ENCODE data around the gene CHMP1B. TPM values are rescaled to one million over a fixed set of nuclear protein-coding genes. Genes with fewer than 3 reads are reported as not detected.

Gene CHMP1B
- total and polyA plus RNA-seq, 5 donors, result 28.8 to 40.4 (median 34.2) TPM

- ATAC-seq, result no peak
- WGBS, result 92% methylated on average over 8 of the region's 8 CpGs
- Histone ChIP-seq H3K27me3 (ENCODE audit: control insufficient read depth, insufficient read depth) (no peaks in the 10 kb centered on the region), H3K4me1 (ENCODE audit: control insufficient read depth, insufficient read depth, low read length) (no peaks in the 10 kb centered on the region), H3K4me3 (ENCODE audit: low read length) (no peak overlapping the region), H3K27ac (ENCODE audit: low read length) (no peak overlapping the region), H3K9me3 (ENCODE audit: control insufficient read depth, low read length) (no peaks in the 10 kb centered on the region)
- intact Hi-C loops (cut with DNase I), result no loop called here
- no peak for DNase-seq
Observed at GRCh38 chr18:11868230-11868629, 17.0 kb downstream of the CHMP1B start.

GRCh38 chr18:11871501-11871900, 20.3 kb downstream of the CHMP1B start:
- 63% methylated on average over 5 of the region's 5 CpGs for WGBS
- Histone ChIP-seq H3K27me3 (ENCODE audit: control insufficient read depth, insufficient read depth) (no peaks in the 10 kb centered on the region), H3K4me1 (ENCODE audit: control insufficient read depth, insufficient read depth, low read length) (no peaks in the 10 kb centered on the region), H3K27ac (ENCODE audit: low read length) (no peak overlapping the region), H3K9me3 (ENCODE audit: control insufficient read depth, low read length) (no peaks in the 10 kb centered on the region), H3K4me3 (ENCODE audit: low read length) (no peak overlapping the region)
- ATAC-seq (no peak), DNase-seq (no peak)
- intact Hi-C loops (cut with DNase I), result loop anchor here (5.0 to 10.0 kb wide), 3 partner anchors 137 to 217 kb away; no protein-coding TSS in a partner anchor

GRCh38 chr18:11872479-11873136, 21.4 kb downstream of the CHMP1B start:
- no peaks in the 10 kb centered on the region for H3K4me1 ChIP-seq (ENCODE audit: control insufficient read depth, insufficient read depth, low read length)
- intact Hi-C loops (cut with DNase I), result loop anchor here (5.0 to 10.0 kb wide), 3 partner anchors 138 to 218 kb away; no protein-coding TSS in a partner anchor
- no peak overlapping the region for H3K4me3 ChIP-seq (ENCODE audit: low read length)
- no peak for DNase-seq
- peak overlapping the region; percentile 9 for H3K27ac ChIP-seq (ENCODE audit: low read length)
- no peaks in the 10 kb centered on the region for H3K27me3 ChIP-seq (ENCODE audit: control insufficient read depth, insufficient read depth)
- no peaks in the 10 kb centered on the region for H3K9me3 ChIP-seq (ENCODE audit: control insufficient read depth, low read length)
- 50% methylated on average over 13 of the region's 13 CpGs for WGBS
- ATAC-seq, result peak; percentile 87 to 90

- WGBS, result 82% methylated on average over 15 of the region's 15 CpGs
- Histone ChIP-seq H3K27ac (ENCODE audit: low read length) (no peak overlapping the region), H3K9me3 (ENCODE audit: control insufficient read depth, low read length) (no peaks in the 10 kb centered on the region), H3K4me1 (ENCODE audit: control insufficient read depth, insufficient read depth, low read length) (no peaks in the 10 kb centered on the region), H3K27me3 (ENCODE audit: control insufficient read depth, insufficient read depth) (no peaks in the 10 kb centered on the region), H3K4me3 (ENCODE audit: low read length) (no peak overlapping the region)
- intact Hi-C loops (cut with DNase I), result loop anchor here (5.0 to 10.0 kb wide), 3 partner anchors 139 to 219 kb away; no protein-coding TSS in a partner anchor
- no peak for DNase-seq
- no peak for ATAC-seq
Observed at GRCh38 chr18:11873670-11874340, 22.6 kb downstream of the CHMP1B start.

GRCh38 chr18:11874676-11875075, 23.5 kb downstream of the CHMP1B start:
- intact Hi-C loops (cut with DNase I), result loop anchor here (5.0 to 10.0 kb wide), 3 partner anchors 140 to 220 kb away; no protein-coding TSS in a partner anchor
- ATAC-seq, result no peak
- H3K9me3 ChIP-seq (ENCODE audit: control insufficient read depth, low read length), result no peaks in the 10 kb centered on the region
- no peak for DNase-seq
- no peak overlapping the region for H3K27ac ChIP-seq (ENCODE audit: low read length)
- H3K4me1 ChIP-seq (ENCODE audit: control insufficient read depth, insufficient read depth, low read length), result no peaks in the 10 kb centered on the region
- H3K4me3 ChIP-seq (ENCODE audit: low read length), result no peak overlapping the region
- no peaks in the 10 kb centered on the region for H3K27me3 ChIP-seq (ENCODE audit: control insufficient read depth, insufficient read depth)
- 86% methylated on average over 8 of the region's 8 CpGs for WGBS

GRCh38 chr18:11877497-11878135, 26.4 kb downstream of the CHMP1B start:
- Histone ChIP-seq H3K27ac (ENCODE audit: low read length) (no peak overlapping the region), H3K27me3 (ENCODE audit: control insufficient read depth, insufficient read depth) (no peaks in the 10 kb centered on the region), H3K9me3 (ENCODE audit: control insufficient read depth, low read length) (no peaks in the 10 kb centered on the region), H3K4me1 (ENCODE audit: control insufficient read depth, insufficient read depth, low read length) (no peaks in the 10 kb centered on the region), H3K4me3 (ENCODE audit: low read length) (no peak overlapping the region)
- intact Hi-C loops (cut with DNase I), result loop anchor here in 2 of 4 donors (10.0 kb wide), 2 partner anchors 143 to 223 kb away; no protein-coding TSS in a partner anchor
- DNase-seq (no peak), ATAC-seq (no peak)
- WGBS, result 85% methylated on average over 10 of the region's 10 CpGs

GRCh38 chr18:11880586-11881304, 29.5 kb downstream of the CHMP1B start:
- Histone ChIP-seq H3K4me1 (ENCODE audit: control insufficient read depth, insufficient read depth, low read length) (no peaks in the 10 kb centered on the region), H3K27me3 (ENCODE audit: control insufficient read depth, insufficient read depth) (no peaks in the 10 kb centered on the region), H3K4me3 (ENCODE audit: low read length) (no peak overlapping the region), H3K9me3 (ENCODE audit: control insufficient read depth, low read length) (no peaks in the 10 kb centered on the region), H3K27ac (ENCODE audit: low read length) (no peak overlapping the region)
- DNase-seq (no peak), ATAC-seq (peak in 1 of 2 donors; percentile 24)
- intact Hi-C loops (cut with DNase I), result no loop called here
- WGBS, result 83% methylated on average over 30 of the region's 30 CpGs

- Histone ChIP-seq H3K27ac (ENCODE audit: low read length) (no peak overlapping the region), H3K27me3 (ENCODE audit: control insufficient read depth, insufficient read depth) (no peaks in the 10 kb centered on the region), H3K9me3 (ENCODE audit: control insufficient read depth, low read length) (no peaks in the 10 kb centered on the region), H3K4me3 (ENCODE audit: low read length) (no peak overlapping the region), H3K4me1 (ENCODE audit: control insufficient read depth, insufficient read depth, low read length) (no peaks in the 10 kb centered on the region)
- intact Hi-C loops (cut with DNase I), result no loop called here
- WGBS, result 54% methylated on average over 4 of the region's 4 CpGs
- ATAC-seq, result no peak
- DNase-seq, result no peak
Observed at GRCh38 chr18:11882636-11883035, 31.4 kb downstream of the CHMP1B start.

GRCh38 chr18:11883153-11883552, 31.9 kb downstream of the CHMP1B start:
- H3K9me3 ChIP-seq (ENCODE audit: control insufficient read depth, low read length), result no peaks in the 10 kb centered on the region
- no peak for ATAC-seq
- 54% methylated on average over 1 of the region's 1 CpG for WGBS
- no peak overlapping the region for H3K27ac ChIP-seq (ENCODE audit: low read length)
- no peaks in the 10 kb centered on the region for H3K27me3 ChIP-seq (ENCODE audit: control insufficient read depth, insufficient read depth)
- H3K4me3 ChIP-seq (ENCODE audit: low read length), result no peak overlapping the region
- intact Hi-C loops (cut with DNase I), result no loop called here
- no peak for DNase-seq
- no peaks in the 10 kb centered on the region for H3K4me1 ChIP-seq (ENCODE audit: control insufficient read depth, insufficient read depth, low read length)

- DNase-seq (no peak), ATAC-seq (no peak)
- no peaks in the 10 kb centered on the region for H3K27me3 ChIP-seq (ENCODE audit: control insufficient read depth, insufficient read depth)
- H3K9me3 ChIP-seq (ENCODE audit: control insufficient read depth, low read length), result no peaks in the 10 kb centered on the region
- intact Hi-C loops (cut with DNase I), result no loop called here
- no peak overlapping the region for H3K4me3 ChIP-seq (ENCODE audit: low read length)
- H3K4me1 ChIP-seq (ENCODE audit: control insufficient read depth, insufficient read depth, low read length), result no peaks in the 10 kb centered on the region
- no peak overlapping the region for H3K27ac ChIP-seq (ENCODE audit: low read length)
- 89% methylated on average over 12 of the region's 12 CpGs for WGBS
Observed at GRCh38 chr18:11884396-11885030, 33.3 kb downstream of the CHMP1B start.

Measured in right cardiac atrium (tissue), 5 donors.